Liver (tissue), 9 donors: Measurements from ENCODE around the gene LDAH. TPM values are rescaled to one million over a fixed set of nuclear protein-coding genes. Genes with fewer than 3 reads are reported as not detected.

Experiments
- DNase-seq: peaks from one replicate; pipeline ENCODE4 v3.0.0-alpha.2; 2017; ENCODE audit warnings: low spot score
- H3K27ac ChIP-seq, 2 donors: one replicate each; pipeline ENCODE4 v1.7.0; 2013; ENCODE audit warnings: inconsistent platforms in 2 of 2, low read length in 2 of 2, control low read depth in 1 of 2, low read depth in 1 of 2, mild to moderate bottlenecking in 1 of 2
- H3K27me3 ChIP-seq, 4 donors: one replicate each; pipeline versions ENCODE4 v1.6.1 to v1.7.0; 2013; ENCODE audit warnings: low read length in 3 of 4, inconsistent platforms in 1 of 4, mild to moderate bottlenecking in 1 of 4, moderate library complexity in 1 of 4; ENCODE audit not compliant: control insufficient read depth in 4 of 4, insufficient read depth in 4 of 4
- H3K36me3 ChIP-seq, 4 donors: one replicate each; pipeline versions ENCODE4 v1.6.1 to v1.7.0; 2013; ENCODE audit warnings: low read length in 3 of 4, mild to moderate bottlenecking in 3 of 4, low read depth in 1 of 4, moderate library complexity in 1 of 4; ENCODE audit not compliant: control insufficient read depth in 4 of 4, insufficient read depth in 3 of 4
- H3K4me1 ChIP-seq, 4 donors: one replicate each; pipeline versions ENCODE4 v1.6.1 to v1.7.0; 2013; ENCODE audit warnings: low read length in 3 of 4, mild to moderate bottlenecking in 3 of 4, moderate library complexity in 1 of 4; ENCODE audit not compliant: control insufficient read depth in 4 of 4, insufficient read depth in 4 of 4
- H3K4me3 ChIP-seq, 3 donors: one replicate each; pipeline versions ENCODE4 v1.6.1 to v1.7.0; 2013; ENCODE audit warnings: low read length in 3 of 3, control low read depth in 1 of 3, low read depth in 1 of 3, mild to moderate bottlenecking in 1 of 3
- H3K9ac ChIP-seq, 2 donors: one replicate each; pipeline ENCODE4 v1.7.0; 2013; ENCODE audit warnings: low read length in 2 of 2, mild to moderate bottlenecking in 2 of 2, moderate library complexity in 2 of 2, control low read depth in 1 of 2, low read depth in 1 of 2
- H3K9me3 ChIP-seq, 4 donors: one replicate each; pipeline versions ENCODE4 v1.6.1 to v1.7.0; 2013; ENCODE audit warnings: low read length in 3 of 4; ENCODE audit not compliant: control insufficient read depth in 4 of 4
- ATF3 ChIP-seq: IDR thresholded peaks from 2 replicates; pipeline ENCODE4 v1.6.1; 2016; ENCODE audit warnings: antibody characterized with exemption
- CTCF ChIP-seq: fragments of 150-350 bp; IDR thresholded peaks from 2 replicates; pipeline ENCODE4 v1.5.1; 2017; ENCODE audit warnings: improper control_type of control experiment, low read depth, low read length; ENCODE audit not compliant: missing input control
- EGR1 ChIP-seq, 2 donors: IDR thresholded peaks; 2 replicates each; pipeline ENCODE4 v1.6.1; 2016 to 2018; ENCODE audit warnings: antibody characterized with exemption in 2 of 2, low read depth in 2 of 2
- FOXA2 ChIP-seq: IDR thresholded peaks from 2 replicates; pipeline ENCODE4 v1.6.1; 2016; ENCODE audit warnings: antibody characterized with exemption
- GABPA ChIP-seq, 2 donors: IDR thresholded peaks in 1 of 2; conservative IDR thresholded peaks in 1 of 2; 2 replicates each; pipeline ENCODE4 v1.6.1; 2016; ENCODE audit warnings: antibody characterized with exemption in 2 of 2, mild to moderate bottlenecking in 1 of 2, moderate library complexity in 1 of 2
- HNF4A ChIP-seq, 2 donors: conservative IDR thresholded peaks; 2 replicates each; pipeline ENCODE4 v1.6.1; 2016; ENCODE audit warnings: antibody characterized with exemption in 2 of 2, mild to moderate bottlenecking in 2 of 2
- HNF4G ChIP-seq: IDR thresholded peaks from 2 replicates; pipeline ENCODE4 v1.6.1; 2016; ENCODE audit warnings: antibody characterized with exemption
- JUND ChIP-seq, 2 donors: IDR thresholded peaks; 2 replicates each; pipeline ENCODE4 v1.6.1; 2016; ENCODE audit warnings: antibody characterized with exemption in 2 of 2
- MAX ChIP-seq: IDR thresholded peaks from 2 replicates; pipeline ENCODE4 v1.6.1; 2016; ENCODE audit warnings: antibody characterized with exemption
- NR2F2 ChIP-seq: IDR thresholded peaks from 2 replicates; pipeline ENCODE4 v1.6.1; 2016; ENCODE audit warnings: antibody characterized with exemption
- RAD21 ChIP-seq, 2 donors: IDR thresholded peaks; 2 replicates each; pipeline ENCODE4 v1.6.1; 2016; ENCODE audit warnings: antibody characterized with exemption in 2 of 2, mild to moderate bottlenecking in 2 of 2
- REST ChIP-seq: IDR thresholded peaks from 2 replicates; pipeline ENCODE4 v1.6.1; 2016; ENCODE audit warnings: antibody characterized with exemption, mild to moderate bottlenecking
- RXRA ChIP-seq, 2 donors: IDR thresholded peaks; 2 replicates each; pipeline ENCODE4 v1.6.1; 2017 to 2018; ENCODE audit warnings: antibody characterized with exemption in 2 of 2, mild to moderate bottlenecking in 1 of 2
- SP1 ChIP-seq: IDR thresholded peaks from 2 replicates; pipeline ENCODE4 v1.6.1; 2018; ENCODE audit warnings: antibody characterized with exemption, mild to moderate bottlenecking
- TAF1 ChIP-seq: conservative IDR thresholded peaks from 2 replicates; pipeline ENCODE4 v1.6.1; 2016; ENCODE audit warnings: antibody characterized with exemption, mild to moderate bottlenecking
- YY1 ChIP-seq: IDR thresholded peaks from 2 replicates; pipeline ENCODE4 v1.6.1; 2016; ENCODE audit warnings: antibody characterized with exemption, mild to moderate bottlenecking
- ZBTB33 ChIP-seq: IDR thresholded peaks from 2 replicates; pipeline ENCODE4 v1.6.1; 2016; ENCODE audit warnings: antibody characterized with exemption
- WGBS: extraction: QIAGEN DNeasy Blood & Tissue Kit; methylation state at CpG from one replicate; pipeline ENCODE4 v1.1.7; 2013; 5-methylcytosine and 5-hydroxymethylcytosine counted together
- polyA plus RNA-seq, 2 donors: library from polyadenylated mRNA; stranded (reverse) in 1 of 2; unstranded in 1 of 2; fragments of 200-250 nt in 1 of 2; fragments of >200 nt in 1 of 2; fragmentation: Nextera tagmentation in 1 of 2; extraction: Ambion mirVana in 1 of 2; gene quantifications; one replicate each; pipeline versions ENCODE4 v1.2.1 to v1.2.3, GENCODE V29; 2013 to 2015
- total RNA-seq, 2 donors: library from RNA; depleted of rRNA; stranded (reverse); fragments of >200 nt; gene quantifications; one replicate each; pipeline ENCODE4 v1.2.3, GENCODE V29; 2014
- donor health status: healthy.
- donor health status: healthy.
- donor health status: healthy.
- donor health status: healthy.
- donor health status: healthy.

Gene LDAH
- total and polyA plus RNA-seq, 4 donors = 5.8 to 17.7 (median 9.7) TPM

- Histone ChIP-seq H3K4me3 (no peak overlapping the region), H3K9me3 (no peaks in the 10 kb centered on the region), H3K9ac (no peak overlapping the region), H3K4me1 (peaks cover 6 to 16% (median 13%) of the 10 kb centered on the region in 4 donors), H3K36me3 (peaks cover 0 to 11% (median 6%) of the 10 kb centered on the region in 4 donors), H3K27ac (no peak overlapping the region), H3K27me3 (no peaks in the 10 kb centered on the region)
- WGBS = 69% methylated on average over 3 of the region's 3 CpGs
- TF ChIP-seq NR2F2 = no peak
- TF ChIP-seq REST = no peak
- TF ChIP-seq ATF3 = no peak
- no peak for TF ChIP-seq MAX
- TF ChIP-seq JUND (IDR thresholded peaks at IDR 0.05) = no peak
- TF ChIP-seq RXRA (IDR thresholded peaks at IDR 0.05) = no peak
- no peak for TF ChIP-seq RAD21 (IDR thresholded peaks at IDR 0.05)
- no peak for TF ChIP-seq YY1
- TF ChIP-seq TAF1 = no peak
- TF ChIP-seq HNF4G = no peak
- TF ChIP-seq CTCF = no peak
- TF ChIP-seq FOXA2 = no peak
- DNase-seq = no peak
Measured at GRCh38 chr2:20643826-20644225, 179.1 kb downstream of the LDAH start.

GRCh38 chr2:20643060-20643459, 179.8 kb downstream of the LDAH start:
- Histone ChIP-seq H3K9ac (no peak overlapping the region), H3K4me3 (no peak overlapping the region), H3K27ac (no peak overlapping the region), H3K9me3 (no peaks in the 10 kb centered on the region), H3K36me3 (peaks cover 0 to 11% (median 6%) of the 10 kb centered on the region in 4 donors), H3K4me1 (peaks cover 2 to 9% (median 5%) of the 10 kb centered on the region in 4 donors), H3K27me3 (no peaks in the 10 kb centered on the region)
- no peak for DNase-seq
- no peak for TF ChIP-seq SP1
- no peak for TF ChIP-seq RXRA (IDR thresholded peaks at IDR 0.05)
- TF ChIP-seq YY1 = no peak
- TF ChIP-seq RAD21 (IDR thresholded peaks at IDR 0.05) = no peak
- TF ChIP-seq MAX = no peak
- TF ChIP-seq JUND (IDR thresholded peaks at IDR 0.05) = no peak
- TF ChIP-seq HNF4A (conservative IDR thresholded peaks at IDR 0.05) = no peak
- TF ChIP-seq GABPA (IDR thresholded peaks at IDR 0.05 in 1 of 2, conservative IDR thresholded peaks at IDR 0.05 in 1 of 2) = no peak
- no peak for TF ChIP-seq HNF4G
- TF ChIP-seq NR2F2 = no peak
- no peak for TF ChIP-seq CTCF
- TF ChIP-seq REST = no peak
- no peak for TF ChIP-seq EGR1 (IDR thresholded peaks at IDR 0.05; ENCODE audit: low read depth in 2 of 2)
- no peak for TF ChIP-seq TAF1
- no peak for TF ChIP-seq ZBTB33
- 96% methylated on average over 7 of the region's 7 CpGs for WGBS
